Midbrain (tissue), 1 donor: ENCODE measurements around the gene GNB1.
"Not testable (repeated sequence)": the region's sequence is repeated elsewhere in the genome, so short reads cannot be mapped to it uniquely, and the experiment has no call there.

Experiments used
- DNase-seq: peaks from one replicate; lab custom pipeline; 2025; lab: John Stamatoyannopoulos, UW

Gene GNB1

DNA sequence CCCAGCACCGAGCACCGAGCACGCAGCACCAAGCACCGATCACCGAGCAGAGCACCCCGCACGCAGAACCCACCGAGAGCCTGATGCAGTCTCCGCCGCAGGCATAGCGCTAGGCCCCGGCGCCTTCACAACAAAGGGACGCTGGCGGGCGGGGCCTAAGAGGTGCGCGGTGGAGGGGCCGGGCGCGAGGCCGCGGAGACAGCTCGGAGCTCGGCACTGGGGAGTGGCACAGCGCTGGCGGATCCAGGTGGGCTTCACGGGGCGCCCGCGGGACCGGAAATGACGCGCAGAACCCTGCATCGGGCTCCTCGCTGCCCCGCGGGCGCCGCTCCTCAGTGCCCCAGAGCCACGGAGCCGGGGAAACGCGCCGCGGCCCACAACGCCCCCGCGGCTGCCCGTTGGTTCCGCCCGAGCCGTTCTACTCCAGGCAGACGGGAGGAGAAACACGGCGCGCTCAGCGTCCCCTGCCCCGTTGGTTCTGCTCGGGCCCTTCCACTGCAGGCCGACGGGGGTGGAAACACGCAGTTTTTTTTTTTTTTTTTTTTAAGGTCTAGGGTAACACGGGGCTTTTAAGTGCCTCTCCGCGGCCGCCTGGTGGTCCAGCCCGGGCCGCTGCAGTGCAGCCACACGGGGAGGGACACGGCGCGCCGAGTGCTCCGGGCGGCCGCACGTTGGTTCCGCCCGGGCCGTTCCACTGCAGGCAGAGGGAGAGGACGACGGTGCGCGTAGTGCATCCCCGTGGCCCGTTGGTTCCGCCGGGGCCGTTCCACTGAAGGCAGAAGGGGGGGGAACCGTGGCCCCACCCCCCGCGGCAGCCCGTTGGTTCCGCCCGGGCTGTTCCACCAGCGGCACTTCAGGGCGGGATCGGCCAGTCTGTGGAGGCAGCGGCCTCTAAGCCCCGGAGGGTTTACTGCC lies 145.0 kb downstream of the GNB1 start:
- DNase-seq, result peak; percentile 76

DNA sequence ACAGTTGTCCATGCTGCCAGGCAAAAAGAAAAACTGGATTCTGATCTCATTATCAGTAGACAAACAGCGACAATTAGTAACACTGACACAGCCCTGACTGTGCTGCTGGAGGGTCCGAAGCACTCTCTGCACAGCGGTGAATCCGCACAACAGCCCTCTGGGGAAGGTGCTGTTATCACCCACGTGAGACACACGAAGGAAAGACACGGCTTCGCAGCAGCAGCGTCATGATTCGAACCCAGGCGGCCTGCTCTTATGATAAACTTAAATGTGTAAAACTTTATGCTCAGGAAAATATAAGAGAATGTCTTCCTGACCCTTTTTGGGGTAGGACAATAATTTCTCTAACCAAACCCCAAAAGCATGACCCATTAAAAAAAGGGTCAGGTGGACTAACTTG lies 148.4 kb downstream of the GNB1 start:
- not testable (repeated sequence) for DNase-seq

DNA sequence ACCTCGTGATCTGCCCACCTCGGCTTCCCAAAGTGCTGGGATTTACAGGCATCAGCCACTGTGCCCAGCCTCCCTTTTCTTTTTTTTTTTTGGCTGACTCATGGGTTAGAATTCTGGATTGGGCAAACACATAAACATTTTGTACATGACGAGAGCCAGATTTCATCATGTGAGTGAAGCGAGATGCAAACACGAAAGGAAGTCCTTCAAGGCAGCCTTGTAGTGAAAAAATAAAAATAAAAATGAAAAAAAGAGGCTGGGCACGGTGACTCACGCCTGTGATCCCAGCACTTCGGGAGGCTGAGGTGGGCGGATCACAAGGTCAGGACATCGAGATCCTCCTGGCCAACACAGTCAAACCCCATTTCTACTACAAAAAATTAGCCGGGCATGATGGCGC lies 149.9 kb downstream of the GNB1 start:
- not testable (repeated sequence) for DNase-seq

DNA sequence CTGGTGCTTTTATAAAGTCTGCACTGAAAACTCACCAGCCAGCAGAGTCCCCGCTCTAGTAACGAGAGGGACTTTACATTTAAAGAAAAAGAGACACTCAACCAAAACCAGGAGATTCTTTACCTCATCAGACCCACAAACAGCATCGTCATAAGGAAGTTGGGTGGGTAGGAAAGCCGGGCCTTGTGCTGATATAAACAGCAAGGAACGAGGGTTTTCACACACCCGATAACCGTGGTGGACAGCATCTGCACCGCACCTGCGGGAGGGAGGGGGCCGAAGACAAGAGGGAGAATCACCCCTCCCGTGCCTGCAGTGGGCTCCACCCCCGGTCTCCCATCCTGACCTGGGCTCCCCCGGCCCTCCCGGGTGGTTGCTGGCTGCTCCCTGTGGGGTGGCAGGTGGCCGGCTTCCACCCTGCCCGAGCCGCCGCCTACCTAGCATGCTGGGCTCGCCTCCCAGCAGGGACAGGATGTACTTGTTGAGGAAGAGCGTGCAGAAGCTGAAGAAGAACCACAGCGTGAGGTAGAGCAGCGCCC lies 152.0 kb downstream of the GNB1 start:
- not testable (repeated sequence) for DNase-seq

DNA sequence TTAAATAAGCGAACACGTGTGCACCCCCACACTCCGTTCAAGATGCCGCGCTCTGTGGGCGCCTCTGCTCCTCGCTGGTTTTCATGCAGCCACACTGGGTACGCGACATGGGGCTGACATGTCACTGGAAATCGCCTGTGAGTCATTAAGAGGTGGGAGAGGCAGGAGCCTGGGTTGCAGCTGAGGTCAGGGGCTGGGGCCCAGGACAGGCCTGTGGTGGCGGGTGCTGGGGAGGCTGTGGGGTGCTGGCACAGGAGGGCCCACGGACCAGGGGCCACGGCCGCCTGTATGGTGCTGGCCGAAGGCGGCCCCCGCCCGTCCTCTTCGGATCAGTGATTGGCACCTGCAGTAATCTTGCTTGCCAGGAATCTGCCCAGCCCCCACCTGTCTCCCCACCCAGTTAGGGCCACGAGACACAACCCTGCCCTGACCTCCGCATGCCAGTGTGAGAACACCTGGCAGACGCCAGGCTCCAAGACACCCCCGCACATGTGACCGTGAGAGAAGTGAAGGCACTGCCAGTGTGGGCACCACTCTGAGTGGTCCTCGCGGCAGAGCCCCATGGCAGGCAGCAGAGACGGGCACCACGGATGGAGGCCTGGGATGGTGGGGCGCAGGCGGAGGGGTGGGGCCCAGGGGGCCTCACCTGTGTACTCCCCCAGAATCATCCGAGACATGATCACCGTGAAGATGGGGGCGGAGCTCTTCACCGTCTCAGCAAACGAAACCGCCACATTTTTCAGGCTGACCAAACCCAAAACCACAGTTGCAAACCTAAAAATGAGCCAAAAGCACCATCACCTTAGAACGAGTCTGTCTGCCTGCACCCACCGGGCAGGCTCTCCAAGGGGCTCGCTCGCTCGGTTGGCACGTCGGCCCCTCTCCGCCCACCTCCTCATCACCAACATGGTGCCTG lies 153.0 kb downstream of the GNB1 start:
- not testable (repeated sequence) for DNase-seq
